HCT116 (cell line): ENCODE measurements around the gene CALML6. TPM values are rescaled to one million over a fixed set of nuclear protein-coding genes. Genes with fewer than 3 reads are reported as not detected.

Experiments
- ATAC-seq: fragments of 200-7000 bp; cut with Tn5 transposase; 2 replicates; pipeline ENCODE4 v1.9.1; 2020; ENCODE audit warnings: mild to moderate bottlenecking, moderate library complexity
- BruUV-seq: library from RNA; stranded (reverse); fragments of 400-500 nt; replicated peaks from 2 replicates; lab custom pipeline; 2021; lab: Mats Ljungman, UMichigan
- CTCF ChIA-PET: fragments of 300-600 bp; sonication (Branson Sonifier 250); formaldehyde crosslinking; loops from one replicate; lab custom pipeline; 2021; ENCODE audit warnings: antibody characterized with exemption; lab: Charles Lee
- POLR2A ChIA-PET: fragments of 300-600, 350-600 bp; sonication (Branson Sonifier 250); formaldehyde crosslinking; loops from one replicate; lab custom pipeline; 2021; ENCODE audit warnings: antibody characterized with exemption; lab: Charles Lee
- RAD21 ChIA-PET, 2 experiments: fragments of 300-600 bp; sonication (Branson Sonifier 250); formaldehyde crosslinking; loops; one replicate each; lab custom pipeline; 2023; ENCODE audit warnings: low total read pairs in 2 of 2; ENCODE audit not compliant: uncharacterized antibody in 2 of 2, unreplicated experiment in 2 of 2, low non-redundant PET in 1 of 2; lab: Charles Lee
- DNase-seq: peaks from one replicate; pipeline ENCODE4 v3.0.0-alpha.2; 2010; ENCODE audit warnings: low read depth, low spot score
- H2AFZ ChIP-seq: fragments of 200-600 bp; shearing (Covaris generic), sonication (generic); 2 replicates; pipeline ENCODE4 v1.6.1; 2017; ENCODE audit warnings: low read depth, mixed run types, mixed read lengths, antibody characterized with exemption, low read length; ENCODE audit not compliant: poor library complexity, severe bottlenecking
- H3K27ac ChIP-seq: 2 replicates; pipeline ENCODE4 v1.5.1; 2012; ENCODE audit warnings: low read depth, low read length
- H3K27me3 ChIP-seq: fragments of 200-600 bp; sonication (generic); 2 replicates; pipeline ENCODE4 v1.6.1; 2016; ENCODE audit warnings: mixed run types, low read length, mixed read lengths; ENCODE audit not compliant: insufficient read depth
- H3K36me3 ChIP-seq, 2 experiments: fragments of 200-500 bp in 1 of 2; fragments of 200-600 bp in 1 of 2; sonication (Bioruptor generic) in 1 of 2; sonication (generic) in 1 of 2; 2 replicates each; pipeline versions ENCODE4 v1.5.1 to v1.6.1; 2014 to 2016; ENCODE audit warnings: low read length in 2 of 2, inconsistent platforms in 1 of 2, mixed read lengths in 1 of 2, mixed run types in 1 of 2; ENCODE audit not compliant: insufficient read depth in 2 of 2, control insufficient read depth in 1 of 2
- H3K4me1 ChIP-seq, 2 experiments: fragments of 200-600 bp in 1 of 2; sonication (generic) in 1 of 2; 2 replicates each; pipeline versions ENCODE4 v1.5.1 to v1.6.1; 2012 to 2017; ENCODE audit warnings: low read length in 2 of 2, inconsistent platforms in 1 of 2, mild to moderate bottlenecking in 1 of 2, mixed read lengths in 1 of 2, mixed run types in 1 of 2, moderate library complexity in 1 of 2; ENCODE audit not compliant: insufficient read depth in 2 of 2, control insufficient read depth in 1 of 2
- H3K4me2 ChIP-seq: fragments of 200-600 bp; sonication (generic); 2 replicates; pipeline ENCODE4 v1.6.1; 2017; ENCODE audit warnings: mixed run types, low read length, mixed read lengths
- H3K4me3 ChIP-seq, 2 experiments: fragments of 200-600 bp in 1 of 2; sonication (generic) in 1 of 2; replicated peaks in 1 of 2; 2 replicates each; pipeline ENCODE4 v1.5.1; 2011 to 2016; ENCODE audit warnings: low read length in 2 of 2, control low read depth in 1 of 2, low read depth in 1 of 2, mild to moderate bottlenecking in 1 of 2, mixed read lengths in 1 of 2, mixed run types in 1 of 2
- H3K79me2 ChIP-seq: fragments of 200-600 bp; sonication (generic); 2 replicates; pipeline ENCODE4 v1.6.1; 2017; ENCODE audit warnings: mild to moderate bottlenecking, mixed run types, low read length, moderate library complexity, mixed read lengths; ENCODE audit not compliant: insufficient read depth
- H3K9ac ChIP-seq: fragments of 200-600 bp; sonication (generic); 2 replicates; pipeline ENCODE4 v1.6.1; 2016; ENCODE audit warnings: low read length, mixed read lengths
- H3K9me2 ChIP-seq: fragments of 200-600 bp; sonication (generic), shearing (Covaris generic); 2 replicates; pipeline ENCODE4 v1.6.1; 2017; ENCODE audit warnings: mixed run types, mild to moderate bottlenecking, moderate library complexity; ENCODE audit not compliant: insufficient read depth
- H3K9me3 ChIP-seq, 2 experiments: fragments of 200-500 bp in 1 of 2; fragments of 200-600 bp in 1 of 2; sonication (Bioruptor generic) in 1 of 2; sonication (generic) in 1 of 2; 2 replicates each; pipeline ENCODE4 v1.6.1; 2014 to 2017; ENCODE audit warnings: low read length in 2 of 2, mixed read lengths in 2 of 2, inconsistent platforms in 1 of 2, low read depth in 1 of 2, mild to moderate bottlenecking in 1 of 2, mixed run types in 1 of 2, moderate library complexity in 1 of 2; ENCODE audit not compliant: control insufficient read depth in 1 of 2, insufficient read depth in 1 of 2
- H4K20me1 ChIP-seq: fragments of 200-600 bp; sonication (generic), shearing (Covaris generic); 2 replicates; pipeline ENCODE4 v1.6.1; 2017; ENCODE audit warnings: mixed run types, mild to moderate bottlenecking, moderate library complexity; ENCODE audit not compliant: insufficient read depth
- CBX3 ChIP-seq: IDR thresholded peaks from 2 replicates; pipeline ENCODE4 v1.6.1; 2012; ENCODE audit warnings: low read depth
- CEBPB ChIP-seq: IDR thresholded peaks from 2 replicates; pipeline ENCODE4 v1.6.1; 2012; ENCODE audit warnings: low read depth
- EGR1 ChIP-seq: IDR thresholded peaks from 2 replicates; pipeline ENCODE4 v1.6.1; 2012; ENCODE audit warnings: low read depth
- FOSL1 ChIP-seq: IDR thresholded peaks from 2 replicates; pipeline ENCODE4 v1.6.1; 2012; ENCODE audit warnings: low read depth
- JUND ChIP-seq: IDR thresholded peaks from 2 replicates; pipeline ENCODE4 v1.6.1; 2012
- POLR2A ChIP-seq: IDR thresholded peaks from 2 replicates; pipeline ENCODE4 v1.7.0; 2011; ENCODE audit warnings: borderline replicate concordance; ENCODE audit not compliant: insufficient read depth, insufficient read length; ENCODE audit errors: extremely low read depth
- RAD21 ChIP-seq: IDR thresholded peaks from 2 replicates; pipeline ENCODE4 v1.6.1; 2012; ENCODE audit warnings: low read depth, mild to moderate bottlenecking
- SIN3A ChIP-seq: IDR thresholded peaks from 2 replicates; pipeline ENCODE4 v1.6.1; 2012; ENCODE audit warnings: low read depth
- YY1 ChIP-seq: IDR thresholded peaks from 2 replicates; pipeline ENCODE4 v1.6.1; 2011; ENCODE audit warnings: low read length, low read depth, moderate library complexity, mild to moderate bottlenecking; ENCODE audit not compliant: insufficient replicate concordance; ENCODE audit errors: extremely low read depth
- ZFX ChIP-seq: fragments of 450-650 bp; IDR thresholded peaks from 2 replicates; pipeline ENCODE4 v1.6.1; 2017
- ZNF274 ChIP-seq: fragments of 200-500 bp; sonication (Bioruptor generic); IDR thresholded peaks from 2 replicates; pipeline ENCODE4 v1.6.1; 2014; ENCODE audit warnings: mild to moderate bottlenecking, low read depth, low read length, inconsistent platforms
- intact Hi-C: fragments of 100-400 bp; cut with micrococcal nuclease; formaldehyde crosslinking; loops from 2 replicates; pipeline ENCODE4 v1.10.0; 2022
- total RNA-seq: library from RNA; stranded (reverse); gene quantifications from one replicate; pipeline ENCODE4 v1.2.1, GENCODE V29; 2021; ENCODE audit not compliant: unreplicated experiment
- TF ChIP-seq, protein P1 (sequence below): IDR thresholded peaks from 2 replicates; pipeline ENCODE4 v1.6.1; 2011; ENCODE audit warnings: mild to moderate bottlenecking, low read length, moderate library complexity; ENCODE audit not compliant: insufficient replicate concordance; ENCODE audit errors: extremely low read depth
- TF ChIP-seq, protein P2 (sequence below): IDR thresholded peaks from 2 replicates; pipeline ENCODE4 v1.6.1; 2012
- TF ChIP-seq, protein P3 (sequence below), 3 experiments: fragments of 200-600 bp in 1 of 3; sonication (generic) in 1 of 3; IDR thresholded peaks in 2 of 3; conservative IDR thresholded peaks in 1 of 3; 2 replicates each; pipeline ENCODE4 v1.5.1; 2012 to 2017; ENCODE audit warnings: low read depth in 2 of 3, low read length in 2 of 3, antibody characterized with exemption in 1 of 3, borderline replicate concordance in 1 of 3, control low read depth in 1 of 3, mild to moderate bottlenecking in 1 of 3, mixed read lengths in 1 of 3, mixed run types in 1 of 3, moderate library complexity in 1 of 3; ENCODE audit not compliant: insufficient read depth in 1 of 3

The CALML6 gene
- total RNA-seq, 1 experiment from 2014 or later, result 2.3 TPM

DNA sequence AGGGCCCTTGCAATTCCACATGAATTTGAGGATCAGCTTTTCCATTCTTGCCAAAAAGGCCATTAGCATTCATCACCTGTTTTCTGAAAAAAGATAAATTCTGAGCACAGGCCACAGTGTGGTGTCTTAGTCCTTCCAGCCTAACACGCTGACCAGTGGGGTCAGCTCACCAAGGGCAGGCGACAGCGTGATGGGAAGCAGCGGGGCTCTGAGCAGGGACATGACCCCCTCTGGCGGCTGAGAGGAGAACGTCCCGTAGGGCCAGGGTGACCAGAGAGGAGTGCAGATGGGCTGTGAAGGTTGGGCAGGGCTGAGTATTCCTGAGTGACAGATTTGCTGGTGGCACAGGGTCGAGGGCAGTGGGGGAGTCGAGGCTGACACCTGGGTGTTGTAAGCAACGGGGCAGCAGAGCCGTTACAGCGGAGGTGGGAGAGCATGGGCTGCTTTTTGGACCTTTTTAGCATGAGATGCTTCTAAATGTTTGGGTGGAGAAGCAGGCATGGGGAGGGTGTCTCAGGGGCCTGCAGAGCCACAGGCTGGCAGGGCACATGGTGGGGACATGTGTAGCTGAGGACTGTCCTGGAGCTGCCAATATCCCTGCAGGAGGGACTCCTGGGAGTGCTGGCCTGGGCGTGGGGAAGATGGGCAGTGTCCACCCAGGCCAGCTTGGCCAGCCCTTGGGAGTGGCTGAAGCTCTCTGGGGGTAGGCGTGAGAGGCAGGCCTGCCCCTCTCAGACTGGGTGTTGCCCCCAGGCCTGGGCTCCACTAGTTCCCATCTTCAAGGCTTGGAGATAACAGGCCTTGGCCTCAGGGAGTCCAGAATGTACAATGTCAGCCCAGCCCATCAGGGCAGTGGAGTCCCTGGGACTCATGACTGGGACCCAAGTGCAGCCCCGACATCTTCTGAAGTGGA lies 8.6 kb upstream of the CALML6 start:
- Histone ChIP-seq H3K4me3 (no peak overlapping the region), H3K79me2 (no peaks in the 10 kb centered on the region), H4K20me1 (no peaks in the 10 kb centered on the region), H3K9ac (no peak overlapping the region), H3K4me1 (peaks cover 19 to 36% of the 10 kb centered on the region in 2 experiments), H3K36me3 (no peaks in the 10 kb centered on the region), H3K9me2 (no peaks in the 10 kb centered on the region), H3K27me3 (no peaks in the 10 kb centered on the region), H3K4me2 (peak overlapping the region; percentile 10; the same call in 1 of the 2 replicates), H3K27ac (peak overlapping the region; percentile 87), H2AFZ (peak overlapping the region; percentile 85), H3K9me3 (no peaks in the 10 kb centered on the region)
- ChIA-PET RAD21 (interaction anchor here (0.7 to 1.0 kb wide), 3 partner anchors 9 to 118 kb away, joined by 3 to 4 read pairs (median 3); no protein-coding TSS in a partner anchor), POLR2A (interaction anchor here (0.5 to 1.3 kb wide), 3 partner anchors 10 to 138 kb away, joined by 3 to 5 read pairs (median 4); no protein-coding TSS in a partner anchor), CTCF (interaction anchor here (0.6 to 2.7 kb wide), 13 partner anchors 9 to 277 kb away, joined by 3 to 12 read pairs (median 5); no protein-coding TSS in a partner anchor)
- TF ChIP-seq ZNF274 (no peak), FOSL1 (no peak), RAD21 (peak; percentile 100), SIN3A (no peak), YY1 (peak; percentile 50), JUND (no peak), CBX3 (no peak), EGR1 (no peak), CEBPB (no peak), POLR2A (no peak), ZFX (no peak)
- TF ChIP-seq, protein P1, sequence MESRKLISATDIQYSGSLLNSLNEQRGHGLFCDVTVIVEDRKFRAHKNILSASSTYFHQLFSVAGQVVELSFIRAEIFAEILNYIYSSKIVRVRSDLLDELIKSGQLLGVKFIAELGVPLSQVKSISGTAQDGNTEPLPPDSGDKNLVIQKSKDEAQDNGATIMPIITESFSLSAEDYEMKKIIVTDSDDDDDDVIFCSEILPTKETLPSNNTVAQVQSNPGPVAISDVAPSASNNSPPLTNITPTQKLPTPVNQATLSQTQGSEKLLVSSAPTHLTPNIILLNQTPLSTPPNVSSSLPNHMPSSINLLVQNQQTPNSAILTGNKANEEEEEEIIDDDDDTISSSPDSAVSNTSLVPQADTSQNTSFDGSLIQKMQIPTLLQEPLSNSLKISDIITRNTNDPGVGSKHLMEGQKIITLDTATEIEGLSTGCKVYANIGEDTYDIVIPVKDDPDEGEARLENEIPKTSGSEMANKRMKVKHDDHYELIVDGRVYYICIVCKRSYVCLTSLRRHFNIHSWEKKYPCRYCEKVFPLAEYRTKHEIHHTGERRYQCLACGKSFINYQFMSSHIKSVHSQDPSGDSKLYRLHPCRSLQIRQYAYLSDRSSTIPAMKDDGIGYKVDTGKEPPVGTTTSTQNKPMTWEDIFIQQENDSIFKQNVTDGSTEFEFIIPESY, result no peak
- TF ChIP-seq, protein P2, sequence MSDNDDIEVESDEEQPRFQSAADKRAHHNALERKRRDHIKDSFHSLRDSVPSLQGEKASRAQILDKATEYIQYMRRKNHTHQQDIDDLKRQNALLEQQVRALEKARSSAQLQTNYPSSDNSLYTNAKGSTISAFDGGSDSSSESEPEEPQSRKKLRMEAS, result 0 out of 2 replicates have a peak, but pooled peaks have one; percentile 45
- TF ChIP-seq, protein P3, sequence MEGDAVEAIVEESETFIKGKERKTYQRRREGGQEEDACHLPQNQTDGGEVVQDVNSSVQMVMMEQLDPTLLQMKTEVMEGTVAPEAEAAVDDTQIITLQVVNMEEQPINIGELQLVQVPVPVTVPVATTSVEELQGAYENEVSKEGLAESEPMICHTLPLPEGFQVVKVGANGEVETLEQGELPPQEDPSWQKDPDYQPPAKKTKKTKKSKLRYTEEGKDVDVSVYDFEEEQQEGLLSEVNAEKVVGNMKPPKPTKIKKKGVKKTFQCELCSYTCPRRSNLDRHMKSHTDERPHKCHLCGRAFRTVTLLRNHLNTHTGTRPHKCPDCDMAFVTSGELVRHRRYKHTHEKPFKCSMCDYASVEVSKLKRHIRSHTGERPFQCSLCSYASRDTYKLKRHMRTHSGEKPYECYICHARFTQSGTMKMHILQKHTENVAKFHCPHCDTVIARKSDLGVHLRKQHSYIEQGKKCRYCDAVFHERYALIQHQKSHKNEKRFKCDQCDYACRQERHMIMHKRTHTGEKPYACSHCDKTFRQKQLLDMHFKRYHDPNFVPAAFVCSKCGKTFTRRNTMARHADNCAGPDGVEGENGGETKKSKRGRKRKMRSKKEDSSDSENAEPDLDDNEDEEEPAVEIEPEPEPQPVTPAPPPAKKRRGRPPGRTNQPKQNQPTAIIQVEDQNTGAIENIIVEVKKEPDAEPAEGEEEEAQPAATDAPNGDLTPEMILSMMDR (IDR thresholded peaks at IDR 0.05 in 2 of 3, conservative IDR thresholded peaks at IDR 0.05 in 1 of 3; ENCODE audit: borderline replicate concordance in 1 of 3, insufficient read depth in 1 of 3, low read depth in 2 of 3, low read length in 2 of 3), result peak; percentile 93 to 96 (median 94)
- DNase-seq (peak; percentile 71), ATAC-seq (peak; percentile 70)
- intact Hi-C loops, result loop anchor here (1.0 to 5.0 kb wide), 2 partner anchors 117 to 141 kb away; no protein-coding TSS in a partner anchor
- no TSS peak for BruUV-seq
